ENCODE measurements around the gene GRIN2B.

The GRIN2B gene

GRCh38 chr12:13981296-13981962 lies at the start of gene GRIN2B:
Gene GRIN2B (minus strand): TSS chr12:13981602. CDS start chr12:13866208, 115,394 bp downstream.
- no peaks in the 10 kb centered on the region for H3K36me3 ChIP-seq (ENCODE audit: control insufficient read depth, insufficient read depth, low read length)
- H3K27me3 ChIP-seq (ENCODE audit: control insufficient read depth, insufficient read depth, low read length): peaks cover 52% of the 10 kb centered on the region
- peaks cover 2% of the 10 kb centered on the region for H3K4me1 ChIP-seq (ENCODE audit: control insufficient read depth, insufficient read depth, low read length)
- H3K4me3 ChIP-seq (ENCODE audit: low read depth, low read length): peak within 1 kb of the TSS; percentile 86
- no peak within 1 kb of the TSS for H3K9ac ChIP-seq (ENCODE audit: low read depth, low read length)
- H3K9me3 ChIP-seq (ENCODE audit: control insufficient read depth, insufficient read depth, low read length): no peaks in the 10 kb centered on the region

- H3K36me3 ChIP-seq (ENCODE audit: control insufficient read depth, insufficient read depth, low read length): no peaks in the 10 kb centered on the region
- H3K9me3 ChIP-seq (ENCODE audit: control insufficient read depth, insufficient read depth, low read length): no peaks in the 10 kb centered on the region
- H3K27me3 ChIP-seq (ENCODE audit: control insufficient read depth, insufficient read depth, low read length): no peaks in the 10 kb centered on the region
- no peaks in the 10 kb centered on the region for H3K4me1 ChIP-seq (ENCODE audit: control insufficient read depth, insufficient read depth, low read length)
- no peak overlapping the region for H3K4me3 ChIP-seq (ENCODE audit: low read depth, low read length)
- H3K9ac ChIP-seq (ENCODE audit: low read depth, low read length): no peak overlapping the region
These were observed 45.1 kb upstream of the GRIN2B start for GRCh38 chr12:14026537-14026936.

- no peaks in the 10 kb centered on the region for H3K36me3 ChIP-seq (ENCODE audit: control insufficient read depth, insufficient read depth, low read length)
- no peak overlapping the region for H3K9ac ChIP-seq (ENCODE audit: low read depth, low read length)
- no peaks in the 10 kb centered on the region for H3K4me1 ChIP-seq (ENCODE audit: control insufficient read depth, insufficient read depth, low read length)
- no peak overlapping the region for H3K4me3 ChIP-seq (ENCODE audit: low read depth, low read length)
- H3K27me3 ChIP-seq (ENCODE audit: control insufficient read depth, insufficient read depth, low read length): no peaks in the 10 kb centered on the region
- no peaks in the 10 kb centered on the region for H3K9me3 ChIP-seq (ENCODE audit: control insufficient read depth, insufficient read depth, low read length)
These were observed 43.2 kb upstream of the GRIN2B start for GRCh38 chr12:14024591-14024990.

GRCh38 chr12:14018080-14018479 lies 36.7 kb upstream of the GRIN2B start:
- H3K9ac ChIP-seq (ENCODE audit: low read depth, low read length): no peak overlapping the region
- H3K4me3 ChIP-seq (ENCODE audit: low read depth, low read length): no peak overlapping the region
- no peaks in the 10 kb centered on the region for H3K36me3 ChIP-seq (ENCODE audit: control insufficient read depth, insufficient read depth, low read length)
- H3K4me1 ChIP-seq (ENCODE audit: control insufficient read depth, insufficient read depth, low read length): no peaks in the 10 kb centered on the region
- H3K27me3 ChIP-seq (ENCODE audit: control insufficient read depth, insufficient read depth, low read length): no peaks in the 10 kb centered on the region
- H3K9me3 ChIP-seq (ENCODE audit: control insufficient read depth, insufficient read depth, low read length): no peaks in the 10 kb centered on the region

GRCh38 chr12:14010989-14011388 lies 29.6 kb upstream of the GRIN2B start:
- H3K27me3 ChIP-seq (ENCODE audit: control insufficient read depth, insufficient read depth, low read length): no peaks in the 10 kb centered on the region
- H3K36me3 ChIP-seq (ENCODE audit: control insufficient read depth, insufficient read depth, low read length): no peaks in the 10 kb centered on the region
- H3K9ac ChIP-seq (ENCODE audit: low read depth, low read length): no peak overlapping the region
- no peaks in the 10 kb centered on the region for H3K9me3 ChIP-seq (ENCODE audit: control insufficient read depth, insufficient read depth, low read length)
- H3K4me3 ChIP-seq (ENCODE audit: low read depth, low read length): no peak overlapping the region
- no peaks in the 10 kb centered on the region for H3K4me1 ChIP-seq (ENCODE audit: control insufficient read depth, insufficient read depth, low read length)

GRCh38 chr12:14007639-14008038 lies 26.2 kb upstream of the GRIN2B start:
- Histone ChIP-seq H3K36me3 (ENCODE audit: control insufficient read depth, insufficient read depth, low read length) (no peaks in the 10 kb centered on the region), H3K27me3 (ENCODE audit: control insufficient read depth, insufficient read depth, low read length) (no peaks in the 10 kb centered on the region), H3K4me3 (ENCODE audit: low read depth, low read length) (no peak overlapping the region), H3K9me3 (ENCODE audit: control insufficient read depth, insufficient read depth, low read length) (no peaks in the 10 kb centered on the region), H3K9ac (ENCODE audit: low read depth, low read length) (no peak overlapping the region), H3K4me1 (ENCODE audit: control insufficient read depth, insufficient read depth, low read length) (no peaks in the 10 kb centered on the region)

- H3K27me3 ChIP-seq (ENCODE audit: control insufficient read depth, insufficient read depth, low read length): no peaks in the 10 kb centered on the region
- no peak overlapping the region for H3K4me3 ChIP-seq (ENCODE audit: low read depth, low read length)
- H3K4me1 ChIP-seq (ENCODE audit: control insufficient read depth, insufficient read depth, low read length): no peaks in the 10 kb centered on the region
- no peaks in the 10 kb centered on the region for H3K36me3 ChIP-seq (ENCODE audit: control insufficient read depth, insufficient read depth, low read length)
- no peaks in the 10 kb centered on the region for H3K9me3 ChIP-seq (ENCODE audit: control insufficient read depth, insufficient read depth, low read length)
- no peak overlapping the region for H3K9ac ChIP-seq (ENCODE audit: low read depth, low read length)
These were observed 11.2 kb upstream of the GRIN2B start for GRCh38 chr12:13992585-13992984.

- no peak overlapping the region for H3K9ac ChIP-seq (ENCODE audit: low read depth, low read length)
- H3K4me1 ChIP-seq (ENCODE audit: control insufficient read depth, insufficient read depth, low read length): no peaks in the 10 kb centered on the region
- no peaks in the 10 kb centered on the region for H3K9me3 ChIP-seq (ENCODE audit: control insufficient read depth, insufficient read depth, low read length)
- H3K36me3 ChIP-seq (ENCODE audit: control insufficient read depth, insufficient read depth, low read length): no peaks in the 10 kb centered on the region
- H3K4me3 ChIP-seq (ENCODE audit: low read depth, low read length): no peak overlapping the region
- no peaks in the 10 kb centered on the region for H3K27me3 ChIP-seq (ENCODE audit: control insufficient read depth, insufficient read depth, low read length)
These were observed 10.7 kb upstream of the GRIN2B start for GRCh38 chr12:13992106-13992505.

GRCh38 chr12:13986031-13986430 lies 4.6 kb upstream of the GRIN2B start:
- Histone ChIP-seq H3K9ac (ENCODE audit: low read depth, low read length) (no peak overlapping the region), H3K4me1 (ENCODE audit: control insufficient read depth, insufficient read depth, low read length) (peaks cover 2% of the 10 kb centered on the region), H3K36me3 (ENCODE audit: control insufficient read depth, insufficient read depth, low read length) (no peaks in the 10 kb centered on the region), H3K27me3 (ENCODE audit: control insufficient read depth, insufficient read depth, low read length) (peaks cover 21% of the 10 kb centered on the region), H3K9me3 (ENCODE audit: control insufficient read depth, insufficient read depth, low read length) (no peaks in the 10 kb centered on the region), H3K4me3 (ENCODE audit: low read depth, low read length) (no peak overlapping the region)

- no peak overlapping the region for H3K9ac ChIP-seq (ENCODE audit: low read depth, low read length)
- peaks cover 52% of the 10 kb centered on the region for H3K27me3 ChIP-seq (ENCODE audit: control insufficient read depth, insufficient read depth, low read length)
- H3K4me1 ChIP-seq (ENCODE audit: control insufficient read depth, insufficient read depth, low read length): peaks cover 2% of the 10 kb centered on the region
- peak overlapping the region; percentile 86 for H3K4me3 ChIP-seq (ENCODE audit: low read depth, low read length)
- H3K36me3 ChIP-seq (ENCODE audit: control insufficient read depth, insufficient read depth, low read length): no peaks in the 10 kb centered on the region
- H3K9me3 ChIP-seq (ENCODE audit: control insufficient read depth, insufficient read depth, low read length): no peaks in the 10 kb centered on the region
These were observed 588 bp upstream of the GRIN2B start for GRCh38 chr12:13981990-13982389.

GRCh38 chr12:13980538-13981295 lies 685 bp downstream of the GRIN2B start:
- Histone ChIP-seq H3K36me3 (ENCODE audit: control insufficient read depth, insufficient read depth, low read length) (no peaks in the 10 kb centered on the region), H3K4me1 (ENCODE audit: control insufficient read depth, insufficient read depth, low read length) (peaks cover 2% of the 10 kb centered on the region), H3K27me3 (ENCODE audit: control insufficient read depth, insufficient read depth, low read length) (peaks cover 52% of the 10 kb centered on the region), H3K9ac (ENCODE audit: low read depth, low read length) (no peak overlapping the region), H3K9me3 (ENCODE audit: control insufficient read depth, insufficient read depth, low read length) (no peaks in the 10 kb centered on the region), H3K4me3 (ENCODE audit: low read depth, low read length) (peak overlapping the region; percentile 86)

- Histone ChIP-seq H3K36me3 (ENCODE audit: control insufficient read depth, insufficient read depth, low read length) (no peaks in the 10 kb centered on the region), H3K4me1 (ENCODE audit: control insufficient read depth, insufficient read depth, low read length) (peaks cover 2% of the 10 kb centered on the region), H3K9ac (ENCODE audit: low read depth, low read length) (no peak overlapping the region), H3K4me3 (ENCODE audit: low read depth, low read length) (peak overlapping the region; percentile 86), H3K27me3 (ENCODE audit: control insufficient read depth, insufficient read depth, low read length) (peaks cover 52% of the 10 kb centered on the region), H3K9me3 (ENCODE audit: control insufficient read depth, insufficient read depth, low read length) (no peaks in the 10 kb centered on the region)
These were observed 1.5 kb downstream of the GRIN2B start for GRCh38 chr12:13979772-13980378.
